Mesothelial cell of epicardium (in vitro differentiated cells): Measurements from ENCODE around the gene LIMK1. TPM values are rescaled to one million over a fixed set of nuclear protein-coding genes. Genes with fewer than 3 reads are reported as not detected.

Source experiments
- DNase-seq, 2 experiments: peaks; one replicate each; pipeline ENCODE4 v3.0.0; 2021; ENCODE audit warnings: low spot score in 2 of 2; ENCODE audit not compliant: unreplicated experiment in 2 of 2
- H3K27ac Mint-ChIP-seq: 2 replicates; pipeline ENCODE4 v1.8.0; 2021; ENCODE audit warnings: mixed read lengths
- H3K27me3 Mint-ChIP-seq: 2 replicates; pipeline ENCODE4 v1.8.0; 2021; ENCODE audit warnings: low read depth, mixed read lengths
- H3K36me3 Mint-ChIP-seq: 2 replicates; pipeline ENCODE4 v1.8.0; 2021; ENCODE audit warnings: mixed read lengths
- H3K4me1 Mint-ChIP-seq: 2 replicates; pipeline ENCODE4 v1.8.0; 2021; ENCODE audit warnings: mixed read lengths
- H3K4me3 Mint-ChIP-seq: 2 replicates; pipeline ENCODE4 v1.8.0; 2021; ENCODE audit warnings: mild to moderate bottlenecking, moderate library complexity, mixed read lengths
- H3K9me3 Mint-ChIP-seq: 2 replicates; pipeline ENCODE4 v1.8.0; 2021; ENCODE audit warnings: mixed read lengths
- CTCF ChIP-seq: fragments of 200-600 bp; sonication (generic); IDR thresholded peaks from one replicate; pipeline ENCODE4 v1.5.0; 2021; ENCODE audit warnings: antibody characterized with exemption; ENCODE audit not compliant: unreplicated experiment
- total RNA-seq: library from RNA; stranded (reverse); gene quantifications from 3 replicates; pipeline ENCODE4 v1.2.1, GENCODE V29; 2021

The LIMK1 gene
- total RNA-seq, 1 donor from 2014 or later = 54.6 TPM

- peaks cover 1% of the 10 kb centered on the region for H3K4me1 Mint-ChIP-seq
- H3K27ac Mint-ChIP-seq = no peak overlapping the region
- TF ChIP-seq CTCF = no peak
- no peak overlapping the region for H3K4me3 Mint-ChIP-seq
- H3K9me3 Mint-ChIP-seq = no peaks in the 10 kb centered on the region
- DNase-seq = no peak
- no peaks in the 10 kb centered on the region for H3K36me3 Mint-ChIP-seq
- H3K27me3 Mint-ChIP-seq = peaks cover 1% of the 10 kb centered on the region
Measured at GRCh38 chr7:74138945-74139843, 55.6 kb downstream of the LIMK1 start.

GRCh38 chr7:74141705-74142104 is 58.1 kb downstream of the LIMK1 start:
- no peak for TF ChIP-seq CTCF
- DNase-seq = no peak
- H3K4me1 Mint-ChIP-seq = no peaks in the 10 kb centered on the region
- no peak overlapping the region for H3K4me3 Mint-ChIP-seq
- H3K9me3 Mint-ChIP-seq = no peaks in the 10 kb centered on the region
- H3K27ac Mint-ChIP-seq = no peak overlapping the region
- H3K36me3 Mint-ChIP-seq = no peaks in the 10 kb centered on the region
- no peaks in the 10 kb centered on the region for H3K27me3 Mint-ChIP-seq

- Mint-ChIP-seq H3K9me3 (no peaks in the 10 kb centered on the region), H3K27me3 (no peaks in the 10 kb centered on the region), H3K36me3 (no peaks in the 10 kb centered on the region), H3K4me1 (no peaks in the 10 kb centered on the region), H3K4me3 (no peak overlapping the region), H3K27ac (no peak overlapping the region)
- TF ChIP-seq CTCF = no peak
- DNase-seq = no peak
Measured at GRCh38 chr7:74143383-74143782, 59.8 kb downstream of the LIMK1 start.

- Mint-ChIP-seq H3K36me3 (no peaks in the 10 kb centered on the region), H3K9me3 (no peaks in the 10 kb centered on the region), H3K27ac (peak overlapping the region; percentile 25), H3K4me3 (no peak overlapping the region), H3K27me3 (no peaks in the 10 kb centered on the region), H3K4me1 (no peaks in the 10 kb centered on the region)
- DNase-seq = no peak
- no peak for TF ChIP-seq CTCF
Measured at GRCh38 chr7:74148491-74148890, 64.9 kb downstream of the LIMK1 start.

- DNase-seq = no peak
- Mint-ChIP-seq H3K36me3 (no peaks in the 10 kb centered on the region), H3K27ac (no peak overlapping the region), H3K9me3 (no peaks in the 10 kb centered on the region), H3K4me1 (no peaks in the 10 kb centered on the region), H3K4me3 (no peak overlapping the region), H3K27me3 (no peaks in the 10 kb centered on the region)
- no peak for TF ChIP-seq CTCF
Measured at GRCh38 chr7:74149071-74149470, 65.5 kb downstream of the LIMK1 start.
